CD4-positive, alpha-beta T cell treated with Interleukin-6 for 4 hours (primary cell): ENCODE data around the gene MIDN.
A peak's percentile ranks its signal among the peaks of the same experiment; 100 is the strongest.

Experiments
- DNase-seq: peaks from one replicate; pipeline ENCODE4 v3.0.0-alpha.2; 2020; ENCODE audit warnings: mixed read lengths

Gene MIDN

DNA sequence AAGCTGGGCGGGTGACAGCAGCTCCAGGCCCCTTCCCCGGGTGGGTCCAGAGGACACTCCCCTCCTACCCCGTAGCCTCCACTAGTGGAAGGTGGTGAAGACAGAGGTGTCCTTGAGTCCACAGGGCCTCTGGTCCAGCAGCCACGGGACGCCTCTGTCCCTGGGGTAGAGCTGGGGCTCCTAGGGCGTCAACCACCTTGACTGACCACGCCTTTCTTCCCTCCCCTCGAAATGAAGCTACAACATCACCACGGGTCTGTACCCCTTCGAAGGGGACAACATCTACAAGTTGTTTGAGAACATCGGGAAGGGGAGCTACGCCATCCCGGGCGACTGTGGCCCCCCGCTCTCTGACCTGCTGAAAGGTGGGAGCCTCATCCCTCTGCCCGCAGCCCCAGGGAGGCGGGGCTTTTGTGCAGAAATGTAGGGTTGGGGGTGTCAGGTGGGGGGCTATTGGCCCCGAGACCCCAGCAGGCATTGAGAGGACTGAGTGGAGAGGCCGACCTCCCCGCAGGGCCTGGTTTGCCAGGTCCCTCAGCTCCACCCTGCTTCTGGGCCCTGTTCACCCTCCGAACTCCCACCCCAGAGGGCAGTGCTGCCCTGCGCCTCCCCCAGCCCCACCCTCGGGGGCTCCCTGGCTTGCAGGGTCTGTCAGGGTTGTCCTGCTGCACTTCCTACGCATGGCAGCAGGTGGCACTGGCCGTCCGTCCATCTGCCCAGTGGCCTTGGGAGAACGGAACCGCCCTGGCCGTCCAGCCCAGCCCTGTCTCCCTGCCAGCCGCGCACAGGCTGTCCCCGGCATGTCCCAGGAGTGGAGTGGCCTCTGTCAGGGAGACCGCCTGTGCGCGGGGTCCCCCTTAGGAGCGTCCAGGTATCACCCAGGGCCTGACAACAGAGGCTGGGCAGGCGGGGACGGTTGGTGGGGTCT, 27.1 kb upstream of the MIDN start:
- DNase-seq = no peak

DNA sequence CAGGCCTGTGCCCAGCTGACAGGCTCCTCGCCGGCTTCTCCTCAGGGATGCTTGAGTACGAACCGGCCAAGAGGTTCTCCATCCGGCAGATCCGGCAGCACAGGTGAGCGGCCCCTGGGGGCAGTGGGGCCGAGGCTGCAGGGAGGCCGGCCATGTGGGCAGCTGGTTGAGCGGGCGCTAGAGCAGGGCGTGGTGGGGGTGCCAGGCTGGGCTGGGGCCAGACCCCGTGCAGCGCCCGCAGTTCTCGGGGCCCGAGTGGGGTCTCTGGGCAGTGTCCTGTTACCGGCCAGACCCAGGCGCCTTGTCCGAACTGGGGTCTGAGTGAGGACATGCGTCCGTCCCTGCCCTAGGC, 26.5 kb upstream of the MIDN start:
- no peak for DNase-seq

DNA sequence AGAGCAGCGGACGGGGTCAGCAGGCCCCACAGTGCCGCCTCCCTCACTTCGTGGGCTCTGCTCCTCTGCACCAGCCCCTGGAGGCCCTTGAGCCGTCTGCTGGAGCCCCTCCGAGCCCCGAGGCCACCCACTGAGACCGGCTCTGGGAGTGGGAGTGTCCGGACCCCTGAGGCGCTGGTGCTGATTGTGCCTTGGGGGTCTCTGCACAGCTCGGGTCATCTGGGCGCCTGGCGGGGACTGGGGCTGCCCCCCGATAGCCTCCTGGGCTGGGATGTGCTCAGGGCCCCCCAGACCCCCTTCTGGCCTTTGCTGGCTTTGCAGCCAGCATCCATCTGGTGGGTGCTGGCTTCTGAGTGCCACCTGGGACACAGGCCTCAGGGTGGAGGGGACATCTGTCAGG, 26.0 kb upstream of the MIDN start:
- no peak for DNase-seq

DNA sequence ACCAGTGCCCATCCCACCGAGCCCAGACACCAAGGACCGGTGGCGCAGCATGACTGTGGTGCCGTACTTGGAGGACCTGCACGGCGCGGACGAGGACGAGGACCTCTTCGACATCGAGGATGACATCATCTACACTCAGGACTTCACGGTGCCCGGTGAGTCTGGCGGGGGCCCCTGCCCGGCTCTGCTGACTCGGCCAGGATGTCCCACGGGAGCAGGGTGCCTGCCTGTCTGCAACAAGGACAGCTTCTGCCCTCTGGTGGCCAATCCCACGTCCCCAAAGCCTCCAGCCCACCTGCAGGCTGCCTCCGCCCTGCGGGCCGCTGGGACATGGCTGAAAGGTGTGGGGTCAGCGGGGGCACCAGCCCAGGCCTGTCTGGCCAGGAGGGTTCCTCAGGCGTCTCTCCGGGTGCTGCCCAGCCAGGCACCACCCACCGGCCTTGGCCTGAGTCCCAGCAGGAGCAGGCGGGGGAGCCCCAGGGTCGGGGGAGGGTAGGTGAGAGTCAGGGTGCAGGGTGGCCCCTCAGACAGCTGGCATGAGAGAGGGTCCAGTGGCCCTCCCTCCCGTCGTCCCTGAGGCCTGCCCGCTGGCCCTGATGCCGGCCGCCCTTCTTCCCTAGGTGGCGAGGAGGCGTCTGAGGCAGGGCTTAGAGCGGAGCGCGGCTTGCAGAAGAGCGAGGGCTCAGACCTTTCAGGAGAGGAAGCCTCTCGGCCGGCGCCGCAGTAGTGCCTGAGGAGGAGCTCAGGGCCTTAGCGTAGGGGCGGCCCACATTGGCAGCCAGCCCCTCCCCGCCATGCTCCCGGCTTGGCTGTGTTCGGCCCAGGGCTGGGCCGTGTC, 25.1 kb upstream of the MIDN start:
- peak; percentile 44 for DNase-seq

DNA sequence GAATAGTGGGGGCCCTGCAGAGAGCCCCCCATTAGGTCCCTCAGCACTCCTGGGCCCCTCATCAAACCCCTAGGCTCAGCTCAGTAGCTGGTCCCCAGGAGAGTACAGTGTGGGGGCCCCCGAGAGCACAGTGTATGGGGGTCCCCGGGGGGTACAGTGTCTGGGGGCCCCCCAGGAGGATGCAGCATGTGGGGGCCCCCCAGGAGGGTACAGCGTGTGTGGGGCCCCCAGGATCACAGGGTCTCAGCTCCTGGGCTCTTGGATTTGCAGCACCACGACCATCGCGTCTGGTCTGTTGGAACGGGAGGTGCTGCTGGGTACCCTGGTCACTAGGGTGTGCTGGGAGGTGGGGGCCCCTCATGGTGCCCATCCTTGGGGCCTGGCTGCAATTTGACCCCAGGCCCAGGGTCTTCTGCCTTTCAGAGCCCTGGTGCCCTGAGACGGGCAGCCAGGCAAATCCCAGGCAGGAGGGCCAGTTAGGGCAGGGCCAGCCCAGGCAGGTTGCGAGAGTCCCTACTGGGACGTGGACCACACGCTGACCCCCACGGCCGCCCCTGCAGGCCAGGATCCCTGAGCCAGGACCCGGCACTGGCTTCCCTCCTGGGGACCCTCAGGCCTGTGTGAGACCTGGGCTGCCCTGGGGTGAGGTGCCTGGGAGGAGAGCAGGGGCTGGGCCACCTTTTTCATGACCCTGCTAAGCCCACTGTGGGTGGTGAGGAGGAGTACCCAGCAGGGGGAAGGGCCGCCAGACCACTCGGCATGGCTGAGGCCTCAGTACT, 24.1 kb upstream of the MIDN start:
- DNase-seq = no peak

DNA sequence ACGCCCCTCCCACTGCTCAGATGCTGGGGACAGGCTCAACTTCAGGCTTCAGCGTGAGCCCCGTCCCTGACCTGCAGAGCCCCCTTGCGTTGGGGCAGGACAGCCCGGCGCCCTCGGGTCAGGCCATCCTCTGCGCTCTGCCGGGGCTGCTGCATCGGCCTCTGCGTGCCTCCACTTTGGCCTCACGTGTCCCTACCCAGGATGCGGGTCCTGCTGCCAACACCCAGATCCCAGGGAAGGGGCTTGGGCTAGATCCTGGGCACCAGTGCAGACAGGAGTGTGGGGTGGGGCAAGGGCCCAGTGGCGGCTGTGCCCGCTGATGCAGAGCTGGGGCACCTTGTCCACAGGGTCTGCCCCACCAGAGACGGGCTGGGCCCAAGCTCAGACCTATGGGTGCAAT, 23.5 kb upstream of the MIDN start:
- DNase-seq = no peak

DNA sequence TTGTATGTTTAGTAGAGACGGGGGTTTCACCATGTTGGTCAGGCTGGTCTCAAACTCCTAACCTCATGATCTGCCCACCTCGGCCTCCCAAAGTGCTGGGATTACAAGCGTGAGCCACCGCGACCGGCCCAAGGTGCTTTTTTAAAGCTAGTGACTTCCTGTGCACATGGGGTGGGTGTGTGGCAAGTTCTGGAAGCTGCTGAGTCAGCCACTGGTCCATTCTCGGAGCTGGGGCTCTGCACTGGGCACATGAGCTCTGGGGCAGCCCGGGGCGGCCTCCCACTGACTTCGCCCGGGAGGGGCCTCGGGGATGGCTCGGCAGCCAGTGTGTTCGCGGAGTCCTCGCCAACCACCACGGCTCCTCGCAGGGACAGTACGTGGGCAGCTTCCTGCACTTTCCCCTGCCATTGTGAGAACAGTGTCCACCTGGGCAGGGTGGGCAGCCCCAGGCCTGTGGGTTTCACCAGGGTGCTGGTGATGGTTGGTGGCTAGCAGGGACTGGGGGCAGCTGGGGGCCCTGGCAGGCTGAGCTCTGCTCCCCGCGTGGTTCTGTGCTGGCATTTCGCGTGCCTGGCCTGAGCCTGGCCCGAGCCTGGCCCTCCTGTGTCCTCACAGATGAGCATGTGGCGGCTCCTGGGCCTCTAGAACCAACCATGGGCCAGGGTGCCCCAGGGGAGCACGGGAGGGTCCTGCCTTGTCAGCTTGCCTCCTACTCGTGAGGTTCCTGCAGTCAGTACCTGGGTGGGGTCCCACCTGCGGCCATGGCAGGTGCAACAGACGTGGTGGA, 22.8 kb upstream of the MIDN start:
- no peak for DNase-seq

DNA sequence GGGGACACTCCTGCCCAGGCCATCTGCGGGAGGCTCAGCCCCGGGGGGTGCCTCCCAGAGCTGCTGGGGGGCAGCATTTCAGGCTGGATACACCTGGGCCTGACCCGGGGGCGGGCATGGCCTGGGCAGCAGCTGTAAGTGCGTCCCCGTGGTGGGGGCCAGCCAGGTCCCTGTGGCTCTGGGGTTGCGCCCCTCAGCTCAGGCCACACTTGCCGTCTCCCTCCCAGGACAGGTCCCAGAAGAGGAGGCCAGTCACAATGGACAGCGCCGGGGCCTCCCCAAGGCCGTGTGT, 22.2 kb upstream of the MIDN start:
- no peak for DNase-seq

DNA sequence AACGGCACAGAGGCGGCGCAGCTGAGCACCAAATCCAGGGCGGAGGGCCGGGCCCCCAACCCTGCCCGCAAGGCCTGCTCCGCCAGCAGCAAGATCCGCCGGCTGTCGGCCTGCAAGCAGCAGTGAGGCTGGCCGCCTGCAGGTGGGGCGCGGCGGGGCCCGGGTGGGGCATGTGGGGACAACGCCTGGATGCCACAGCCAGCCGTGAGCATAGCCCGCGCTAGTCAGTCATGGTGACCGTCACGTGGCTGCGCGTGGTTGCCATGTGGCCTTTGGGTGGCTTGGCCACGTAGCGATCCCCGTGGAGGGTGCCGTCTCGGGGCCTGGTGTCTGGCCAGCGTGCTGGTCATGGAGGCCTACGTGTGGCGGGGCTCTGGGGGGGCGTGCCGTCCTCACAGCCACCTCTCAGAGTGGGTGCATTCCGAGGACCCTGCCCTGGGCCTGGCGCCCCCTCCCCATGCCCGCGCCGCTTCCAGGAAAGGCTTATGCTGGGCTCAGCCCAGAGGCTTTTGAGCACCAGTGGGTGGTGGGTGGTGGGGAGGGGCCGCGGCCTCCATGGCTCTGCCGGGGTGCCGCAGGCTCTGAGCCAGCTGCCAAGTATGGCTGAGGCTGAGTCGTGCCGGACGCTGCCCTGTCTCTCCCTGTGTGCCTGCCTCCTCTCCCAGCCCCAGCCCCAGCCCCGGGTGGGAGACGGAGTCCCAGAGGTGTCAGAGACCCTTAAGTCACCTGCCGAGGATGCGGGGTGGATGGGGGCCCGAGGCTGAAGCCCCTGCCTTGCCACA, 21.7 kb upstream of the MIDN start:
- no peak for DNase-seq

DNA sequence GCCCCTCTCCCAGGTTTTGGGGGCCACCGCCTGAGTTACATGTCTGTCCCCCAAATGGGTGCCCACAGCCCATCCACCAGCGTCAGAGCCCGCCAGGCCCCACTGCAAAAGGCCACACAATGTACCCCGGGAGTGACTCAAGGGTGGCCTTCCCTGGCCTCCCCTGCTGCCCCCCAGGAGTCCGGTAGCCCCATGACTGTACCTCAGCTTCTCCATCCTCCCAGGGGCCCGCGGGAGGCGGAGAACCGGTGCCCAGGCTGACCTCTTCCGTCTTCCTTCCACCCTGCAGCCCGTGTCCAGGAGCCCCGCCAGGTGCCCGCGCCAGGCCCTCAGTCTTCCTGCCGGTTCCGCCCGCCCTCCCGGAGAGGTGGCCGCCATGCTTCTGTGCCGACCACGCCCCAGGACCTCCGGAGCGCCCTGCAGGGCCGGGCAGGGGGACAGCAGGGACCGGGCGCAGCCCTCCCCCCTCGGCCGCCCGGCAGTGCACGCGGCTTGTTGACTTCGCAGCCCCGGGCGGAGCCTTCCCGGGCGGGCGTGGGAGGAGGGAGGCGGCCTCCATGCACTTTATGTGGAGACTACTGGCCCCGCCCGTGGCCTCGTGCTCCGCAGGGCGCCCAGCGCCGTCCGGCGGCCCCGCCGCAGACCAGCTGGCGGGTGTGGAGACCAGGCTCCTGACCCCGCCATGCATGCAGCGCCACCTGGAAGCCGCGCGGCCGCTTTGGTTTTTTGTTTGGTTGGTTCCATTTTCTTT, 20.9 kb upstream of the MIDN start:
- DNase-seq = no peak

DNA sequence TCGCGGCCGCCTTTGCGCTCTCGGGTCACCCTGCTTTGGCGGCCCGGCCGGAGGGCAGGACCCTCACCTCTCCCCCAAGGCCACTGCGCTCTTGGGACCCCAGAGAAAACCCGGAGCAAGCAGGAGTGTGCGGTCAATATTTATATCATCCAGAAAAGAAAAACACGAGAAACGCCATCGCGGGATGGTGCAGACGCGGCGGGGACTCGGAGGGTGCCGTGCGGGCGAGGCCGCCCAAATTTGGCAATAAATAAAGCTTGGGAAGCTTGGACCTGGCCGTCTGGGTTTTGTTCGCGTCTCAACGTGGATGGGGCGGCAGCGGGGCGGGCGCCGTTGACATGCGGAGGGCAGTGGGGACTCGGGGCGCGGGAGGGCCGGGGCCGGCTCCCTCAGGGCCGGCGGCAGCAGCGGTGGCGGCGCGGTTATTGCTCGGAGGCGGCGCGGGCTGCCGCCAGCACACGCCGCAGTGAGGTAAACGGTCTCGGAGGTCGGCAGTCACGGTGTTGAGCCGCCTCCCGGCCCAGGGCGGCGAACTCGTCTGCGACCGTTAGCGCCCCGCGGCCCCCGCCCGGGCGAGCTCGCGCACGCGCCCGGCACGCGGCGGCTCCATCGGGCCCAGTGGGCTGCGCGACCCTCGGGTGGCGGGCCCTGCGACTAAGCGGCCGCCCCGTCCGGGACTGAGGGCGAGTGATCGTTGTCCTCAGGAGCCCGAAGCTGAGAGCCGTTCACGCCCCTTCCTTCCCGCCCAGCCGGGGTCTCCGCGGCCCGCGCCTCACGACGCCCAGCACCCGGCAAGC, 20.0 kb upstream of the MIDN start:
- no peak for DNase-seq

DNA sequence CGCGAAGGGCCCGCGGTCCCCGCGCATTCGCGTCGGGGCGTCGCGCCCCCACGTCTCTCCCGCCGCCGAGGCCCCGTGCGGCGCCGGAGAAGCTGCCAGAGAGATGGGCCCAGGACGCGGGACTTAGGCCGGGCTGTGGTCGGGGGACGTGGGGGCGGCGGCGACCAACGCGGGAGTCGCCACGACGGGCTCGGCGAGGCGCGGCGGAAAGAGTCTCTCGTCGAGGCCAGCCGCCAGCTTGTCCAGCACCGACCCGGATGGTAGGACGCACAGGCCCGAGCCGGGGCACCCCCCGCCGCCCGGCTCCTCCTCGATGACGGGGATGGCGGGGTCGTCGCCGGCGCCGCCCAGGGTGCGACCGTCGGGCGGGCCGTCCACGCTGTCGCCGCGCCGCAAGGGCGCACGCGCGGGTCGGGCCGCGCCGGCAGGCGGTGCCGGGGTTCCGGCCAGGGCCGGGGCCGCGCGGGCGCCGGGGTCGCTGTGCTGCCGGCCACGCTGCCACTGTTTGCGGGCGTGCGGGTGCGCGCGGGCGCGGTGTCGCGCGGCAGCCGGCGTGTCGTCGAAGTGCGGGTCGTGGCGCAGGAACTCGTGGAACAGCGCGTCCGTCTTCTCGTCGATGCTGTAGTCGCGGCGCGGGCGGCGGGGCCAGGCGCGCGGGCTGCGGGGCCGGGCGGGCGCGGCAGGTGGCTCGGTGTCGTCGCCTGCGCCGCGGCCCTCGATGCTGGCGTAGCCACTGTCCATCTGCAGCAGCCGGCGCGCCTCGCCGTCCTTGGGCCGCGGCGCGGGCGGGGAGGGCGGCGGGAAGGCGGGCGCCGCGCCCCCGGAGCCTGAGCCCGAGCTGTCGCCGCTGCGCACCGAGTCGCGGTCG, 19.1 kb upstream of the MIDN start:
- no peak for DNase-seq

DNA sequence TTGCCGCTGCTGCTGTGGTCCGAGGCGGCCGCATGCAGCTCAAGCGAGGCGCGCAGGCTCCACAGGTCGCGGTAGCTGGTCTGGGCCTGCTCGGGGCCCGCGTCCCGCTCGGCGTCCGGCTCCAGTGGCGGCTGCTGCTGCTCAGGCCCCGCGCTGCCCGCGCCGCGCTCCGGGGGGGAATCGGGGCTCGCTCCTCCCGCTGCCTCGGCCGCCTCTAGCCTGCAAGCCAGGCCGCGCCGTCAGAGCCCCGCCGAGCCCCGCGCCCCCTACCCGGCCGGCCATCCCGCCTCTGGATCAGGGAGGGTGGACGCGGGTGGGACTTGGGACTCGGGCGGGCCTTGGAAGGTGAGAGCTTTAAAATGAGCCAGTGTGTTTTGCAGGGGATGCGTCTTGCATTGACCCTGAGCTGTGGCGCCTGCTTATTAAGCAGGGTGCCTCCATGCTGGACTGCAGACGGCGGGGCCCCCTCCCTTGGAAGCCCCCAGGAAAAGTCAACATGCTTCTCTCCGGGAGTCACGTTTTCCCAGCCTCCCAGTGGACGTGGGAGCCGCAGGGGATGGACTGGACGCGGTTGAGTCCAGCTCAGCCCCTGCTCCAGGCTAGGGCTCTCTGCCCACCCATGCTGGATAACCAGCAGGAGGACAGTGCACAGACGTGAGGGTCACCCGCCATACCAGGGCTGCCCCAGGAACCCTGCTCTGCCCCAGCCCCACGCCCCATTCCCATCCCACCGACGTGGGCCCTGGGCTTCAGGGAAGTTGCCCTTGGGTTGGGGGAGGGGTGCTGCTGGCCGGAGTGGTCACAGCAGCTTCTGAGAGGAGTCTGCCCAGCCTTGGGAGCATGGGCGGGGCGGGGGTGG, 18.2 kb upstream of the MIDN start:
- no peak for DNase-seq

DNA sequence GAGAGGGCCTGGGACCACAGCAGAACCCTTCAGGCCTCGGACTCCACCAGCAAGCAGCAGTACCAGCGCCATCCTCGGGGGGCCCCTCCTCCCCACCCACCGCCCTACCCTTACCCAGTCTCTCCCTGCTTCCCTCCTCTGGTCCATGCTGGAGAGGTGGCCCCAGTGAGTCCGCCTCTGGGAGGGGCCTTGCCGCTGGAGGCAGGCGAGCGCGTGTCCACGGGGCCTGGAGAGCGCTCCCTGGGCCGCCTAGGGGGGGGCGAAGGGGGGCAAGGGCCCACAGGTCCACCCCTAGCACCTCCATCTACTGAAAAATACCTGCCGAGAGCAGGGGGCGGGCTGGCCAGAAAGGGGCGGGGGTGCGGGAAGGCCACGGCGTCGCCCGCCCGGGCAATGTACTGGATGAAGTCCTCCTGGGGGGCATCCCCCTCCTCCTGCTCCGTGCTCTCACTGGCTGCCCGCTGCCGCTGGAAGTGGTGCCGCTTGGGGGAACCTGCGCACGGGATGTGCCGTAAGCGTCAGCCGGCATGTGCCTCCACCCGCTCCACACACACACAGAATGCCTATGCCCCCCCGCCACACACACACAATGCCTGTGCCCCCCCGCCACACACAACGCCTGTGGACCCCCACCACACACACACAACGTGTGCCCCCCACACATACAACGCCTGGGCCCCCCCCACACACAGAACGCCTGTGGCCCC, 17.4 kb upstream of the MIDN start:
- no peak for DNase-seq

DNA sequence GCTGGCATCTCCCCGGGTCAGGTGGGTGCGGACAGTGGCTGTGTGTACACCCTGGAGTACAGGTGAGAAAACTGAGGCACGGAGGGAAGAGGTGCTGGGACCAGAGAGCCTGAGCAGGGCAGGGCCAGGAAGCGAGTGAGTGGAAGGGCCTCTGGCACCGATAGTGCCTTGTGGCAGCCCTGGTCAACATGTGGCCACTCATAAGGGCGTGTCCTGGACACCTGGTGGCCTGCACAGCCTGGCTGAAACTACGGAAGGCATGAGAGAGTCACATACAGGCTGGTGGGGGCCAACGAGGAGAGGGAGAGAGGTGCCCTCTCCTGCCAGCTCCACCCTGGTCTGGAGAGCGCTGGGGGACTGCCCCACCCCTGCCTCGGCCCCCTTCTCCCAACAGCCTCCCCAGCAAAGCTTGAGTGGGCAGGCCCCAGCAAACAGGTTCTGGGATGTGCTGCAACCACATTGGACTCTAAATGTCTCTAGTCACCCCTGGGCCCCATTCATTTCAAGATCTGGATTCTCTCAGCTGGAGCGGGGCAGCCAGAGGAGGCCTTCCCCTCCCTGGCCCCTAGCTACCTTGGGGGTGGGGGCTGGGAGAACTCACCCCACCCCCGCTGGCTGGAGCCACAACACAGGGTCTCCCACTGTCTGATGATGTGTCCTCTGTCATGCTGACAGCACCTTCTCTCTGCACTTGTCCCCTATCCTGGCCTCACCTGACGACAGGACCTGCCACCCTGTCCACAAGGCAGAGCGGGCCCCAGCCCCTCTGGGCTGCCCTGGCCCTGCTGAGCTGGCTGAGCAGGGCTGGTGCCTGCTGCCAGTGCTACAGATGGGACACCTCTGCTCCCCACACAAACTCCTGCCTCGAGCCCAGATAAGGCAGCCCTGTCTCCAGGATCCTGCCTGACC, 16.4 kb upstream of the MIDN start:
- no peak for DNase-seq

DNA sequence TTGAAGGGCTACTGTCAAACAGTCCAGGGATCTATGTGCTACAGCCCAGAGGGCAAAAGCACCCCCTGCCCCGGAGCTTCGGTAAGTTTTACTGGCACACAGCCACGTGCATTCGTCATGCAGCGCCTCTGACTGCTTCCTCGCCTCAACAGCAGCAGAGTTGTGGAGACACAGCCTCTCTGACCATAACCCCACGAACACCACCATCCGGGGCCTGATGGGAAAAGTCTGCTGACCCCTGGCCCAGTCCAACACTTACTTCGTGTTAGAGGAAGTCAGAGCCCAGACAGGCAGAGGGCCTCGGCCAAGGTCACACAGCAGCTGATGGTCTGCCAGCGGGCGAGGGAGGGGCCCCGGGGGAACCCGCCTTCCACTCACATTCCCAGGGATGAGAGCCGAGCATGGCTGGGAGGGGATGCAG, 15.7 kb upstream of the MIDN start:
- DNase-seq = no peak
